Measurements from ENCODE around the gene INPP5D.

GRCh38 chr2:233122541-233122940 is 62.4 kb downstream of the INPP5D start:
- TF ChIP-seq CTCF (IDR thresholded peaks at IDR 0.05) (no peak), RFX5 (IDR thresholded peaks at IDR 0.05) (no peak), EHF (CRISPR knock-in tag; IDR thresholded peaks at IDR 0.05) (no peak), CHD2 (IDR thresholded peaks at IDR 0.05; ENCODE audit: low read length, partially characterized antibody) (no peak), EP300 (IDR thresholded peaks at IDR 0.05) (no peak), CEBPB (IDR thresholded peaks at IDR 0.05) (no peak), KDM1A (IDR thresholded peaks at IDR 0.05; ENCODE audit: low read depth) (no peak), RAD21 (conservative IDR thresholded peaks at IDR 0.05 in 1 of 2, IDR thresholded peaks at IDR 0.05 in 1 of 2) (no peak)

Data from A549 (cell line).